HG03571 (cell line): Measurements from ENCODE around the gene TRAF2.

Source experiments
- ATAC-seq: cut with Tn5 transposase; IDR thresholded peaks from one replicate; pipeline ENCODE4 v1.9.1; 2021; ENCODE audit not compliant: unreplicated experiment

TRAF2 gene

DNA sequence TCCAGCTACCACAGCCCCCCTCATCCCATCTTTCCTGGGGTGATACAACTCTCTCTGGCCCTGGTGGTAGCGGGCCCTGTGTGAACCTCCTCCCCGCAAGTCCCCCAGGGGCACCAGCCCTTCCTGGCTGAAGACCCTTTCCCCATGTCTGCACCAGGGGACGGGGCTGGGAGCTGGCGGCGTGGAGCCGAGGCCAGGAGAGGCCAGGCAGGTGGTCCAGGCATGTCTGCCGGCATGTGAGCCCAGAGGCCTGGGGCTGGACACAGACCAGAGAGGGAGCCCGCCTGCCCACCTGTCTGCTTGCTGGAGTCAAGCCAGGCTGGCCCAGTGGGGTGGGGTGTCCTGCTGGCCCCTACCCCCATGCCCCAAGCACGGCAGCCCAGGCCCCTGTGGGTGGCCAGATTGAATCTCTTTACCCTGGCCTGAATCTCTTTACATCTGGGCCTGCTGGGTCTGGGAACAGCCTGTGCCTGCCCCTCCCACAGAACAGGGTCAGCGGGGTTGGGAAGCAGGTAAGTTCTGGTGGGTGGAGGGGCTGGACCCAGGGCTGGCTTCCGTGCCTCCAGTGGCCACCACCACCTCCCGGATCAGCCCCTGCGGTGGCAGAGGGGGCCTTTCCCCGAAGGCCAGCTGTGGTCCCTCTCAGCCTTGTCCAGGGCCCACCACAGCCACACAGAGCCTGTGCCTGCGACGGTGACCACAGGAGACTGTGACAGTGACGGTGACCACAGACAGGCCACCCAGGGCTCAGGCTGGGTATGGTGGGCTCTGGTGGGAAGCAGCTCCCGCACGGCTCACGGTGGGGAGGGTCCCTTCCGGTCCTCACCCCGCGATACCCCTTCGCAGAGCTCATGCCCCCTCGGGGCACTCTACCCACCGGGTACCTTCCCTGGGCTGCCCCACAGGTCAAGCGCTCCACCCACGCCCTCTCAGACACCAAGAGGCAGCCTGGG, 72.9 kb downstream of the TRAF2 start:
- no peak for ATAC-seq

DNA sequence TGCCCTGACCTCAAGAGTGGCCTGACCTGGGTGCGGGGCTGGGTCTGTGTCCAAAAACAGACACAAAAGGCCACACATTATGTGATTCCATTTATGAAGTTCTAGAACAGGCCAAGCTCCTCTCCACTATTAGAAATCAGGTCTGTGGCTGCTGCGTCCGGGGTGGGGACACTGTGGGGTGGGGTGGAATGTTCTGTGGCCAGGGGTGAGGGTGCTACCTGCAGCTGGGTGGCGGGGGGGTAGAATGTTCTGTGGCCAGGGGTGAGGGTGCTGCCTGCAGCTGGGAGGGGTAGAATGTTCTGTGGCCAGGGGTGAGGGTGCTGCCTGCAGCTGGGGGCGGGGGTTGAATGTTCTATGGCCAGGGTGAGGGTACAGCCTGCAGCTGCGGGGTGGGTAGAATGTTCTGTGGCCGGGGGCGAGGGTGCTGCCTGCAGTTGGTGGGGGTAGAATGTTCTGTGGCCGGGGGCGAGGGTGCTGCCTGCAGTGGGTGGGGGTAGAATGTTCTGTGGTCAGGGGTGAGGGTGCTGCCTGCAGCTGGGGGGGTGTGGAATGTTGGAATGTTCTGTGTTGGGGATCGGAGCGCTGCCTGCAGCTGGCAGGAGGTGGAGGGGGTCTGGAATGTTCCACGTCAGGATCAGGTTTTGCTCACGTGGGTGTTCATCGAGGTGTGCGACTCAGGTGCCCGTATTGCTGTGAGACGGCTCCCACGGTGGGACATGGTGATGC, 74.1 kb downstream of the TRAF2 start:
- no peak for ATAC-seq

DNA sequence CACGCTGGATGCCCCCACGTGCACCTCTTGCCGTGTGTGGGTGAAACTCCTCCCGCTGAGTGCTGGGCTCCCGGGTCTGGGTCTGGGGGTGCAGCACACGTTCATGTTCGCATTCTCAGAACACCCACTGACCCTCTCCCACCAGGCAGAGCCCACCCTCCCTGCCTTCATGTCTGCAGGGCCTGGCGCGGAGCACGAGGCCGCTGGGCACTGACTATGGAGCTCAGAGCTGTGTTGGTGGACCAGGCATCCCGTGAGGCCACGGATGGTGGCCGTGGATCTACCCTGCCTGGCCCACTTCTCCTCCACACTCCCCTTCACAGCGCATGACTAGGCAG, 74.6 kb downstream of the TRAF2 start:
- ATAC-seq: no peak

DNA sequence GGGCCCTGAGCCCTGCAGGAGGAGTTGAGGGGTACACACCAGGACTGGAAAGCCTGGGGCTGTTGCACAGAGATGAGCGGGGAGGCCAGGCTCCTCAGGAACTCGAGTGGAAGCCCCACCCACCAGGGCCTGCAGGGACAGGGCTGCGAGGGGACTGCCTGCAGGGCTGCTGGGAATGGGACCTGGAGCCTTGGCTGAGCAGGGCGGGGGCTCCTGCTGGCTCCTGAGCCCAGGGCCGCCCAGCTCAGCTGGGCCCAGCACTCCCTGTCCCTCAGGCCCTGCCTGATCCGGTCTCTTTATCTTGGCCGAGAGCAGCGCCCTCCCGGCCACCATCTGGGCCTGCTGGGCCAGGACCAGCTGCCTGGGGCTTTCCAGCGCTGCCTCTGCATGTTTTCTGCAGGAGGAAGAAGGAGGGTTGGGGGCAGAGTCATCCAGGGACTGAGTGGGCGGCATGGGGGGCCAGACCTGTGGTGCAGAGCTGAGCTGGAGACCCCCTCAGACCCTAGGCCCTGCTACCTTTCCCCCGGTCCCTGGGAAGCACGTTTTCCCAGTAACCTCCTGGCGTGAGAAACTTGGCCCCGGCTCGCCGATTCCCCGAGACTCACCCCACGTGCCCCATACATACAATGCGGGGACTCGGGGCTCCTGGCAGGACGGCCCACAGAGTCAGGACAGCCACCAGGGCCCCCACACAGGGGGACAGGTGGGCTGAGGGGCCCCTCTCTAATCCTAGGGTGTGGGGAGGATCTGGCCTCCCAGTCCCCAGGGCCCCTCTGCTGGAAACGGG, 75.2 kb downstream of the TRAF2 start:
- ATAC-seq: no peak

DNA sequence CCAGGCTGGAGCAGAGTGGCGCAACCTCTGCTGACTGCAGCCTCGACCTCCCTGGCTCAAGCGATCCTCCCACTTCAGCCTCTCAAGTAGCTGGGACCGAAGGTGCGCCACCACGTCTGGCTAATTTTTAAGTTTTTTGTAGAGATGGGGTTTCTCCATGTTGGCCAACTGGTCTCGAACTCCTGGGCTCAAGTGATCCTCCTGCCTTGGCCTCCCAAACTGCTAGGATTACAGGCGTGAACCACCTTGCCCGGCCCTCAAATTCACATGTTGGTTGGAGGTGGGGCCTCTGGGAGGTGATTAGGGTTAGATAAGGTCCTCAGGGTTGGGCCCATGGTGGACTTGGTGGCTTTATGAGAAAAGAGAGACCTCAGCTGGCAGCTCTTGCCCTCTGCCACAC, 75.8 kb downstream of the TRAF2 start:
- no peak for ATAC-seq

DNA sequence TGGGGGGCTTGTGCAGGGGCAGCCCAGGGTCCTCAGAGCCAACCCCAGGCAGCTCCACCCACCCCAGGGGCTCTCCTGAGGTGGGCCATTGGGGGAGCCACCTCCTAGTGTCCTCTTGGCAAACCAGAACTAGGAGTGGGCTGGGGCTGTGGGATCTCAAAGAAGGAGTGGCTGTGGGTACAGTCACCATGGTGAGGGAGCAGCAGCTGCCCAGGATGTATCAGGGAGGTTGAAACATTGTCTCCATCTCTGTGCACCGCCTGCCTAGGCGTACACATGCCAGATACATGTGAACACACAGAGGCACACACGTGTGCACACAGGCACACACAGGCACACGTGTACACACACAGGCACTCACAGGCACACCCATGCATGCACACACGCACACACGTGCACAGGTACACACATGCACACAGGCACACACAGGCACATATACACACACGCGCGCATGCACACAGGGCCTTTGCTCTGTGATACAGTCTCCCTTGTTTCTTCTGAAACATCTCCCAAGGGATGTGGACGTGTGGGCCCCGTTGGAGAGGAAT, 76.5 kb downstream of the TRAF2 start:
- no peak for ATAC-seq

DNA sequence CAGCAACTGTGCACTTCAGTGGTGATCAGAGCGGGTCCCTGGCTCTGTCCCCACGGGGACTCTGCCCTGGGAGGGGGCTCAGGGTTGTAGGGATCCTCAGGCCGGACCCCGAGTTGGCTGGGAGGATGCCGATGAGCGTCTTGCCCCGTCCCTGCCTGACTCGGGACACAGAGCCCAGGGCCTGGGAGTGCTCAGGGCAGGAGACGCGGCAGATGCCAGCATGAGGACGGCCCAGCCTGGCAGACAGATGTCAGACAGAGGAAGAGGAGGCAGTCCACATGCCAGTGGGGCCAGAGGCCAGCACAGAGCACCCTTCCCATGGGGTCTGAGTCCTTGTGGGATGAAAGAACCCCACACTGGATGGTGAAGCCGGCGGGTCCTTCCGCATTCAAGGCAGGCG, 77.0 kb downstream of the TRAF2 start:
- ATAC-seq: no peak

DNA sequence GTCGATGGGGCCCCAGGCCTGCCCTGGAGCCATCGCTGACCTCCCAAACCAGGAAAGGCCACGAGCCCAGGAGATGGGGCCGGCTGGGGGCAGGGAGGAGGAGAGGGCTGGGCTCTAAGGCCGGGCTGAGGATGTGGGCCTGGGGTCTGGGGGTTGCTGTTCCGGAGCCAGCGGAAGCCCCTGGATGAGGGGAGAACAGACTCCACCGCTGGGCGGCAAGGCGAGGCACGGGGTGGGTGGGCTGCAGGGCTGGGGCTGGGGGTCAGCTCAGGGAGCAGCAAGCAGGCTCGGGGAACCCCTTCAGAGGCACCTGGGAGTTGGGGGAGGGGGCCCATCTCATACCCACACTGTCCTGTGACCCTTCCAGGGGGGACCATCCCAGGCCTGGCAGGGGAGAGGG, 77.4 kb downstream of the TRAF2 start:
- no peak for ATAC-seq

DNA sequence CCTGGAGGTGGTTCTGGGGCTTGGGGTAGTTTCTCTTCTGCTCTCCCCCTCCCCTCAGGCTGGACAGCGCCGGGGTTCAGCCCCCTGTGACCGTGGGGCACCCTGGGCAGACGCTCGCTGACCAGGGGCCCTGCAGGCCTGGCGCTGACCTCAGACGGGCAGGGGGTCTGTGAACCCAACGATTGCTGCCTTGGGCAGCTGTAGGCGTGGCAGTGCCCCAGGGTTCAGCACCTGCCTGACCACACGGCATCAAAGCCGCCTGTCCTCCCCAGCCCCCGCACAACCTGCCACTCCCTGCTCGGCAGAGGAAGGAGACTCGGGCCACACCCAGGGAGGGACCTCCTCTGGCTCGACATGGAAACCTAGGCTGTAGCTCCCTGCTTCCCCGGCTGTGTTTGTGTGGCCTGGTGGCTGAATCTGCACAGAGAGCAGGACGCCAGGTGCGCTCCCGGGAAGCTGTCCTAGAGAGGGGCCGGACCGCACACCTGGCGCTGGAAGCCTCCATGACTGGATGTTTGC, 77.9 kb downstream of the TRAF2 start:
- ATAC-seq: no peak

DNA sequence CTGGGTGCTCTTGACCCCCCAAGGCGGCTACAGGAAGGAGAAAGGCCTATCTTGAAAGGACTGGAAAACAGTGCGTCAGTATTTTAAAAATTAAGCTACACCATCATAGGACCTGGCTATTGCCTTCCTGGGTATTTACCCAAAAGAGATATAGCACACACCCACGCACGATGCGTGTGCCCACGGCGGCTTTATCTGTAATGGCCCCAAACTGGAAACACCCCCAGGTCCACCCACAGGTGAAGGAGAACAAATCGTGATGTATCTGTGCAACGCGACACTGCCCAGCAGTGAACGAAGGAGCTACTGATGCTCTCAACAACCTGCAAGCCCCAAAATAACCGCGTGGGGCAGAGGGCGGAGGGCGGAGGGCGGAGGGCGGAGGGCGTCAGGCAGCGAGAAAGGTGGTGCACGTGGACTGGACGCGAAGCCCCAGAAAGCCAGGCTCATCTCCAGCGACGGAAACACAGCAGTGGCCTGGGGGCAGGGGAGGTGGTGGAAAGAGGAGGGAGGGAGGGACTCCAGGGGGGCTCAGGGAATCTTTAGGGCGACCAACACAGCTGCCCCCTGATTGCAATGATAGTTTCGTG, 78.6 kb downstream of the TRAF2 start:
- ATAC-seq: no peak

DNA sequence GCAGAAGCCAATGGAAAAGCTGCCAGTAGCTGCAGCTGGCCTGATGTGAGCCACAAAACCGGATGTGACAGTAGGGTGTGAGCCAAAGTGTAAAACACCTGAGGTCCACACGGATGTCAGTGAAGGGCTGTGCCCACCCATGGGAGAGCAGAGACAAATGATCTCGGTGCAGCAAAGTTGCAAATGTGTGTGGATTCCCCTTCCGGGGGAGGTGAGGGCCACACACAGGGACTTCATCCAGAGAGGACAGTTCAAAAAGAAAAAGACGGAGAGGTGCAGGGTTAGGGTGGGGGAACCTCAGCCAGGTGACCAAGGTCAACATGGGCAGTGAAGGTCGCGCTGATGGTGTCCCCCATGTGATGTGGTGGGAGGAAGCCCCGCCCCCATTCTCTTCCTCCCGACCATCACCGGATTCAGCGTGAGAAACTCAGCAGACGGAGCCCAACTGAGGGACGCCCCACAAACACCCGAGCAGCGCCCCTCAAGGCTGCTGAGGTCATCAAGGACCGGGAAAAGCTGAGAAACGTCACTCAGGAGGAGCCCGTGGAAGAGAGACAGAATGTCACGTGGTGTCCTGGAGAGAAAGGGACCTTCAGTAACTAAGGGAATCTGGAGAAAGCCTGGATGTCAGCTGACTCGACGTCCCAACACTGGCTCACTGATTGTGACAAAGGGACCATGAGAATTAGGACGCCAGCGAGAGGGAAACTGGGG, 79.6 kb downstream of the TRAF2 start:
- ATAC-seq: no peak

DNA sequence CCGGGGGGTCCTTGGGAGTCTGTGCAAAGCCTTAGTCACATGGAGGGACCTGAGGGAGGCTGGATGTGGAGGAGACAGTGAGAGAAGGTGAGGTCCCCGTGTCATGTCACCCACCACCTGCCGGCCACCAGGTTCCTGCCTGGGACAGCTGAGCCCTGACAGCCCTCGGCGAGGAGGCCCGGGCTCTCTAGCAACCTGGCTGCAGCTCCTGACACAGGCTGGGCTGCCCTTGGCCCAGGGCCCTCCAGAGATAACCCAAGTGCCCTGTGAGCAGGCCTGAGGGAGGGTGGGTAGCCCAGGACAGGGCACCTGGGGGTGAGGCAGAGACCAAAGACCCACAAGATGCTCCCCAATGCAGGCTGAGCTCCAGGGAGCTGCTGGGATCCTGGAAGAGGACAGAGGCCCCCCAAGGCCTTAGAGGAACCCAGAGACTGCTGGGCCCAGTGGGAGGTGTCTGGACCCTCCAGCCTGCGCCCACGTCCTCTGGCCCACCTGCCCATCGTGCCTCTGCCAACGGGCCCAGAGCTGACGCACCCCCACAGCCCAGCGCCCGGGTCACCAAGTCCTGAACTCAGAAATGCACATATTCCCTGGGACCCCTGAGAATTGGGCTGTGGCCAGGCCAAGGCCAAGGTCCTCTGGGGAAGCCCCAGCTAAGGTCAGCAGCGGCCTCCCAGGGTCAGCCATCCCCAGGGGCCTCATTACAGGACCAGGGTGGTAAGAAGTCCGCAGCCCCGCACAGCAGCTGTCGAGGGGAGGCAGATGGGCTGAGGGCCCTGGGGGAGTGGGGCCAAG, 82.2 kb downstream of the TRAF2 start:
- no peak for ATAC-seq

DNA sequence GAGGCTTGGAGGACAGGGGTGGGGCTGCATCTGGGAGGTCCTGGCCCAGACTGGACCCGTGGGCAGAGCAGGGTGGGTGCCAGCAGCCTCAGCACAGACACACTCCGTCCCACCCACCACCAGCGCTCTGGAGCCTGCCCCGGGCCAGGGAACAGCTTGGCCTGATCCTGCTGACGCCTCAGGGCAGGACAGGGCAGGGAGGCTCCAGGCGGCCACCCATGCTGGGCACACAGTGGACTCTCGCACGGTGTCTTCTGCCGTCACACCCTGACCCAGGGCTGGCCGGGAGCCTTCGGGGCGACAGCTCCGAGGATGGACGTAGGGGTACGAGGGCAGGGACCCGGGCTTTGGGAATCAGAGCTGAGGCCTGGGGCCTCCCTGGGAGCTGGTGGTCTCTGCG, 82.8 kb downstream of the TRAF2 start:
- no peak for ATAC-seq

DNA sequence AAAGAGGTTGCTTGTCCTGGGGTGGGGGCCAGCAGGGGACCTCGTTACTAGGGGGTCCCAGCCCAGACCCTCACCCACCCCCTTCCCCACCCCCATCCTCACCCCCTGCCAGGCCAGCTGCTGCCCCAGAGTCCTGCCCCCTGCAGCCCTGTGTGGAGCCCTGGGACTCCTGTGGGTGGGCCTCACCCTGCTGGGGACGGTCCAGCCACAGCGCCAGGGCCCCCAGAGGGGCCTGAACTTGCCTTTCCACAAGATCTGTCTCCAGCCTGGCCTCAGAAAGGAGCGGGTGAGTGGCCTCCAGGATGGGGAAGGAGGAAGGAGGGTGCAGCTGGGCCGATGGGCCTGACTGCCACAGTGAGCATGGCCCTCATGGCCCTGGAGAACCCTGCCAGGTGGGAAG, 83.5 kb downstream of the TRAF2 start:
- ATAC-seq: no peak

DNA sequence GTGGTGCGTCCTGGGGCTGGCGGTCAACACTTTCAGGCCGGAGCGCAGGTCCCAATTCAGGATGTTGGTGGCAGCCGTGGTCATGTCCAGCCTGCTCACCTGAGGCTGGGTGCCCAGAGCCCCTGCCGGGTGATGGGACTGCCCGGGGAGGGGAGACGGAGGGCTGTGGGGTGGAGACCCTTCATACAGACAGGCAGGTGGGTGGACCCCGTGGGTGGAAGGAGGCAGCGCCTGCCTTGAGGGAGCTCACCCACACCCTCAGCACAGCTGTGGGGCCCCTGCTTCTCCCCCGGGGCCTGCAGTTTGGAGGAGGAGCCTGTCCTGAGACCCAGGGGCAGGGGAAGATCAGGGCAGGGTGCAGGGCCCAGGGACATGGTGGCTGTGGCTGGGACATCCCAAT, 84.0 kb downstream of the TRAF2 start:
- ATAC-seq: no peak

DNA sequence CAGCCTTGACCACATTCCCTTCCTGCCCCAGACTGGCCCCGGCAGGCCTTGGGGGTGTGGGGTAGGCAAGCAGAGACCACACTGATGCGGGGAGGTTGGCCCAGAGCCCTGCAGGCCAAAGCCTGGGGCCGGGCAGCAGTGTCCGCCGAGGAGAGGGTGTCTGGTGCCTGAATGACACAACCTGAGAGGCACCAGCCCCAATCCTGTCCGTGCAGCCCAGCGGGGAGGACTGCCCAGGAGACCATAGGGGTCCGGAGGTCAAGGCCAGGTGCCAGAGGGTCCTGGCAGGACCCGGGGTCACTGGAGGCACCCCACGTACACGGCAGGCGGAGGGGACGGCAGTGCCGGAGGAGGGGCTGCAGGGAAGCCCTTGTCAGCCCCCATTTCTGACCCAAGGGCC, 85.4 kb downstream of the TRAF2 start:
- ATAC-seq: no peak

DNA sequence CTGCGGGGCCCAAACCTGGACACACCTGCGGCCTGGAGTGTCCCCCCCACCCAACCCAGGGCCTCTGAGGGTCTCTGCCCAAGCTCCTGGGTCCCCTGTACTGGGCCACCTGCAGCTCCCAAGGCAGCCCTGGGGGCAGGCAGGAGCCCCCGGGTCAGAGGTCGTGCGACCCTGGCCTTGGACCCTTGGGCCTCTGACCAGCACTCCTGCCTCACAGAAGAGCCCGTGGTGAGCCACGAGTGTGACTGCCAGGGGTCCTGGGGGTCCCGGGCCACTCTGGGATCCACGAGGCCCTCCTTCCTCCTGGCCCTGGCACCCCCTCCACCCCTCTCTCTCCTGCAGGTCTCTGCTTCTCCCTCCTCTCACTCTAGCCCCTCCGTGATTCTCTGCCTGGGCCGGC, 86.0 kb downstream of the TRAF2 start:
- ATAC-seq: no peak

DNA sequence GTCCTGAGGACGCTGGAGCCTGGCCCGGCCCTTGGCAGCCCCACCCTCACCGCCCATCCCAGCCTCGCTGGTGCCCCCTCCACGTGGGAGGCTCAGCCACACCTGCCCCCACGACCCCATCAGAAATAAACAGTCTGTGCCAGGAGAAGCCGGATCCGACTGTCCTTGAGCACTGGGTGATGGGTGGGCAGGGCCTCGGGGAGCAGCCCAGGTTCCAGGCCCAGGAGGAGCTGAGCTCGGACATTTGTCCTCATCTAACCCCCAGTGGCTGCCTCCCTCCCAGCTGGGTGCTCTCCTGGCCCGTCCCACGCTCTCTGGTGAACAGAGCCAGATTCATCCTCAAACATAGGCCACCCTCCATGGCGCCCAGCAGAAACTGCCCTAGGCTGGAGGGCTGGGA, 86.4 kb downstream of the TRAF2 start:
- ATAC-seq: no peak
